Measurements from ENCODE around the gene MRC1.

GRCh38 chr10:17792991-17793390 is 16.2 kb upstream of the MRC1 start:
- TF ChIP-seq POLR2A (IDR thresholded peaks at IDR 0.05) (no peak), CTCF (IDR thresholded peaks at IDR 0.05) (no peak)

All from uterus (tissue), 2 donors.